ENCODE measurements around the gene CIC. TPM values are rescaled to one million over a fixed set of nuclear protein-coding genes. Genes with fewer than 3 reads are reported as not detected.

Gene CIC
- total and polyA plus RNA-seq, 10 of the 15 experiments (the other 5 are each of a cell fraction or from before 2014, with no cell fraction given), result 0.18 to 50.6 (median 7.1) TPM

DNA sequence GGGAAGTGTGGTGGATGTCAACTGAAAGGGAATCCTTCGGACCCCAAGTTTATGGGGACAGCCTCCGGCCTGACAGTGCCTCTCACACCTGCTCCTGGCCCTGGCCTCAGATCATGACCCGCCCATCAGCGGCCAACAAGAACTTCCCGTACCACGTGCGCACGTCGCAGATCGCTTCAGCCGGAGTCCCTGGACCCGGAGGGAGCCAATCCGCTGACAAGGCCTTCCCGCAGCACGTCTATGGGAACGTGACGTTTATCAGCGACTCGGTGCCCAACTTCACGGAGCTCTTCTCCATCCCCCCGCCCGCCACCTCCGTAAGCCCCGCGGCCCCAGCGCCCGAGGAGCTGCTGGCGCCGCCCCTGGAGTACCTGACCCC, 54.4 kb downstream of the CIC start (continued):
- TF ChIP-seq, protein P1, sequence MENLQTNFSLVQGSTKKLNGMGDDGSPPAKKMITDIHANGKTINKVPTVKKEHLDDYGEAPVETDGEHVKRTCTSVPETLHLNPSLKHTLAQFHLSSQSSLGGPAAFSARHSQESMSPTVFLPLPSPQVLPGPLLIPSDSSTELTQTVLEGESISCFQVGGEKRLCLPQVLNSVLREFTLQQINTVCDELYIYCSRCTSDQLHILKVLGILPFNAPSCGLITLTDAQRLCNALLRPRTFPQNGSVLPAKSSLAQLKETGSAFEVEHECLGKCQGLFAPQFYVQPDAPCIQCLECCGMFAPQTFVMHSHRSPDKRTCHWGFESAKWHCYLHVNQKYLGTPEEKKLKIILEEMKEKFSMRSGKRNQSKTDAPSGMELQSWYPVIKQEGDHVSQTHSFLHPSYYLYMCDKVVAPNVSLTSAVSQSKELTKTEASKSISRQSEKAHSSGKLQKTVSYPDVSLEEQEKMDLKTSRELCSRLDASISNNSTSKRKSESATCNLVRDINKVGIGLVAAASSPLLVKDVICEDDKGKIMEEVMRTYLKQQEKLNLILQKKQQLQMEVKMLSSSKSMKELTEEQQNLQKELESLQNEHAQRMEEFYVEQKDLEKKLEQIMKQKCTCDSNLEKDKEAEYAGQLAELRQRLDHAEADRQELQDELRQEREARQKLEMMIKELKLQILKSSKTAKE (IDR thresholded peaks at IDR 0.05; ENCODE audit: low read depth, poor library complexity, severe bottlenecking), result no peak
- TF ChIP-seq EZH2 (IDR thresholded peaks at IDR 0.05; ENCODE audit: borderline replicate concordance, control insufficient read depth, low read depth, low read length) (no peak), RCOR1 (conservative IDR thresholded peaks at IDR 0.05; ENCODE audit: low read depth, low read length) (no peak), ZNF622 (IDR thresholded peaks at IDR 0.05) (no peak), RFX5 (IDR thresholded peaks at IDR 0.05; ENCODE audit: low read depth, low read length) (no peak), BRCA1 (IDR thresholded peaks at IDR 0.05; ENCODE audit: low read depth, low read length) (no peak), MEF2B (IDR thresholded peaks at IDR 0.05; ENCODE audit: partially characterized antibody, poor library complexity, severe bottlenecking) (no peak), RB1 (IDR thresholded peaks at IDR 0.05; ENCODE audit: borderline replicate concordance) (no peak), RAD21 (IDR thresholded peaks at IDR 0.05; ENCODE audit: insufficient read depth, low read depth, low read length) (no peak), ZSCAN29 (IDR thresholded peaks at IDR 0.05) (no peak), ZNF687 (IDR thresholded peaks at IDR 0.05) (no peak), HDAC2 (IDR thresholded peaks at IDR 0.05) (no peak)
- TF ChIP-seq, protein P2, sequence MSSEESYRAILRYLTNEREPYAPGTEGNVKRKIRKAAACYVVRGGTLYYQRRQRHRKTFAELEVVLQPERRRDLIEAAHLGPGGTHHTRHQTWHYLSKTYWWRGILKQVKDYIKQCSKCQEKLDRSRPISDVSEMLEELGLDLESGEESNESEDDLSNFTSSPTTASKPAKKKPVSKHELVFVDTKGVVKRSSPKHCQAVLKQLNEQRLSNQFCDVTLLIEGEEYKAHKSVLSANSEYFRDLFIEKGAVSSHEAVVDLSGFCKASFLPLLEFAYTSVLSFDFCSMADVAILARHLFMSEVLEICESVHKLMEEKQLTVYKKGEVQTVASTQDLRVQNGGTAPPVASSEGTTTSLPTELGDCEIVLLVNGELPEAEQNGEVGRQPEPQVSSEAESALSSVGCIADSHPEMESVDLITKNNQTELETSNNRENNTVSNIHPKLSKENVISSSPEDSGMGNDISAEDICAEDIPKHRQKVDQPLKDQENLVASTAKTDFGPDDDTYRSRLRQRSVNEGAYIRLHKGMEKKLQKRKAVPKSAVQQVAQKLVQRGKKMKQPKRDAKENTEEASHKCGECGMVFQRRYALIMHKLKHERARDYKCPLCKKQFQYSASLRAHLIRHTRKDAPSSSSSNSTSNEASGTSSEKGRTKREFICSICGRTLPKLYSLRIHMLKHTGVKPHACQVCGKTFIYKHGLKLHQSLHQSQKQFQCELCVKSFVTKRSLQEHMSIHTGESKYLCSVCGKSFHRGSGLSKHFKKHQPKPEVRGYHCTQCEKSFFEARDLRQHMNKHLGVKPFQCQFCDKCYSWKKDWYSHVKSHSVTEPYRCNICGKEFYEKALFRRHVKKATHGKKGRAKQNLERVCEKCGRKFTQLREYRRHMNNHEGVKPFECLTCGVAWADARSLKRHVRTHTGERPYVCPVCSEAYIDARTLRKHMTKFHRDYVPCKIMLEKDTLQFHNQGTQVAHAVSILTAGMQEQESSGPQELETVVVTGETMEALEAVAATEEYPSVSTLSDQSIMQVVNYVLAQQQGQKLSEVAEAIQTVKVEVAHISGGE (CRISPR knock-in tag; IDR thresholded peaks at IDR 0.05), result no peak
- TF ChIP-seq, protein P3, sequence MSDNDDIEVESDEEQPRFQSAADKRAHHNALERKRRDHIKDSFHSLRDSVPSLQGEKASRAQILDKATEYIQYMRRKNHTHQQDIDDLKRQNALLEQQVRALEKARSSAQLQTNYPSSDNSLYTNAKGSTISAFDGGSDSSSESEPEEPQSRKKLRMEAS (IDR thresholded peaks at IDR 0.05; ENCODE audit: low read depth, low read length), result no peak

Data from GM12878 (cell line).